Hepatocyte (in vitro differentiated cells): ENCODE data around the gene RUNX1. TPM values are rescaled to one million over a fixed set of nuclear protein-coding genes. Genes with fewer than 3 reads are reported as not detected.

ENCODE experiments used
- DNase-seq: peaks from one replicate; pipeline ENCODE4 v3.0.0-alpha.2; 2016; ENCODE audit warnings: low spot score
- H2AFZ ChIP-seq: fragments of 200-600 bp; sonication (generic); 2 replicates; pipeline ENCODE4 v1.6.0; 2016; ENCODE audit warnings: antibody characterized with exemption, mild to moderate bottlenecking
- H3K27ac ChIP-seq: fragments of 200-600 bp; sonication (generic); 2 replicates; pipeline ENCODE4 v1.5.1; 2016; ENCODE audit warnings: mild to moderate bottlenecking
- H3K27me3 ChIP-seq: fragments of 200-600 bp; sonication (generic); 2 replicates; pipeline ENCODE4 v1.6.1; 2016
- H3K36me3 ChIP-seq: fragments of 200-600 bp; sonication (generic); replicated peaks from 2 replicates; pipeline ENCODE4 v1.5.1; 2016; ENCODE audit warnings: low read depth; ENCODE audit not compliant: insufficient read depth
- H3K4me1 ChIP-seq: fragments of 200-600 bp; sonication (generic); 2 replicates; pipeline ENCODE4 v1.5.1; 2016; ENCODE audit warnings: mild to moderate bottlenecking, moderate library complexity; ENCODE audit not compliant: insufficient read depth
- H3K4me2 ChIP-seq: fragments of 200-600 bp; sonication (generic); 2 replicates; pipeline ENCODE4 v1.6.0; 2016
- H3K4me3 ChIP-seq: fragments of 200-600 bp; sonication (generic); 2 replicates; pipeline ENCODE4 v1.5.1; 2016; ENCODE audit warnings: mild to moderate bottlenecking
- H3K79me2 ChIP-seq: fragments of 200-600 bp; sonication (generic); 2 replicates; pipeline ENCODE4 v1.6.0; 2017; ENCODE audit warnings: mild to moderate bottlenecking
- H3K9me2 ChIP-seq: fragments of 200-600 bp; sonication (generic); replicated peaks from 2 replicates; pipeline ENCODE4 v1.6.0; 2017; ENCODE audit warnings: mild to moderate bottlenecking; ENCODE audit not compliant: insufficient read depth
- H3K9me3 ChIP-seq: fragments of 200-600 bp; sonication (generic); 2 replicates; pipeline ENCODE4 v1.5.1; 2016; ENCODE audit warnings: low read depth, mild to moderate bottlenecking
- H4K20me1 ChIP-seq: fragments of 200-600 bp; sonication (generic); 2 replicates; pipeline ENCODE4 v1.6.0; 2016; ENCODE audit warnings: mild to moderate bottlenecking; ENCODE audit not compliant: insufficient read depth, poor library complexity, severe bottlenecking
- EZH2 ChIP-seq: fragments of 200-600 bp; sonication (generic); IDR thresholded peaks from 2 replicates; pipeline ENCODE4 v1.6.1; 2016; ENCODE audit warnings: antibody characterized with exemption, mild to moderate bottlenecking, borderline replicate concordance
- EZH2phosphoT487 ChIP-seq: fragments of 200-600 bp; sonication (generic); IDR thresholded peaks from one replicate; pipeline ENCODE4 v1.6.1; 2018; ENCODE audit warnings: antibody characterized with exemption, mild to moderate bottlenecking, low read depth, moderate library complexity; ENCODE audit not compliant: unreplicated experiment, severe bottlenecking
- WGBS: methylation state at CpG from one replicate; pipeline ENCODE4 v1.1.6; 2016; ENCODE audit warnings: low lambda C conversion rate; ENCODE audit errors: missing lambda C conversion rate; 5-methylcytosine and 5-hydroxymethylcytosine counted together
- polyA plus RNA-seq: library from polyadenylated mRNA; unstranded; fragments of >200 nt; fragmentation: Nextera tagmentation; extraction: Ambion mirVana; gene quantifications from 2 replicates; pipeline ENCODE4 v1.2.1, GENCODE V29; 2016
- total RNA-seq: library from RNA; depleted of rRNA; stranded (reverse); fragments of >200 nt; gene quantifications from 2 replicates; pipeline ENCODE4 v1.2.3, GENCODE V29; 2014
- TF ChIP-seq, protein P1 (sequence below): fragments of 200-600 bp; sonication (generic); IDR thresholded peaks from 2 replicates; pipeline ENCODE4 v1.5.1; 2016; ENCODE audit warnings: antibody characterized with exemption, mild to moderate bottlenecking; ENCODE audit not compliant: poor library complexity

RUNX1 gene
- total and polyA plus RNA-seq, 2 experiments from 2014 or later, result 8.5 to 10.9 TPM

DNA sequence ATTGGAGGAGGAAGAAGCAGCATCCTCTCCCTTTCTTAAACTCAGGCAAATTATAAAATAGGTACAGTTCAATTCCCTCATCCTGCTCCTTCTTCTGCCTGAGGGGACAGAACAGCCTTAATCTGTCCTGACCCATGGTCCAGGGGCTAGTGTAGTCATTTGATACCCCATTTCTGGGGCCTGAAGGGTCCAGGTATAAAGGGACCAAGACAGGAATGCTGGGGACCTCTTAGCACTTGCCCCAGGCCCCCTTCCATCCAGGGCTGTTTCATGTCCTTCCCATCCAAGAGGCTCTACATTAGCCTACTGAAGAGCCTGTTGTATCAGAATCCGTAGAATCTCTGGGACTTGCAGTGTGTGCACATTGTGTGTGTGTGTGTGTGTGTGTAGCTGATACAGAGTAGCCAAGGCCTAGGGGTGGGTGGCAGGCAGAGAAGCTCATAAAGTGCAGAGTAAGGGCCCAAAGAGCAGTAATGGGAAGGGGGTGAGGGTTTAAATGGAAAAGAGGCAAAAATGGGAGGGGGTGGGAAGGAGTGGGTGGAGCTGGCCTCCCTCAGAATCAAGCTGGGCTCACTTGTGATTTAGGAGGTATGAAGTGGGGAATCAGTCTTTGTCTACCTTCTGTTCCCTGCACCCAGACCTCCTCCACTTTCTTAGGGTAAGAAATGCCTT is 32.4 kb downstream of the RUNX1 start:
- Histone ChIP-seq H2AFZ (no peak overlapping the region), H3K79me2 (no peaks in the 10 kb centered on the region), H3K9me3 (no peaks in the 10 kb centered on the region), H3K4me2 (no peak overlapping the region), H3K9me2 (no peaks in the 10 kb centered on the region), H3K27ac (no peak overlapping the region), H3K27me3 (no peaks in the 10 kb centered on the region), H4K20me1 (no peaks in the 10 kb centered on the region), H3K4me3 (no peak overlapping the region), H3K4me1 (peaks cover 12% of the 10 kb centered on the region), H3K36me3 (no peaks in the 10 kb centered on the region)
- 94% methylated on average over 1 of the region's 1 CpG for WGBS
- DNase-seq, result no peak
- TF ChIP-seq EZH2 (no peak), EZH2phosphoT487 (no peak)
- TF ChIP-seq, protein P1, sequence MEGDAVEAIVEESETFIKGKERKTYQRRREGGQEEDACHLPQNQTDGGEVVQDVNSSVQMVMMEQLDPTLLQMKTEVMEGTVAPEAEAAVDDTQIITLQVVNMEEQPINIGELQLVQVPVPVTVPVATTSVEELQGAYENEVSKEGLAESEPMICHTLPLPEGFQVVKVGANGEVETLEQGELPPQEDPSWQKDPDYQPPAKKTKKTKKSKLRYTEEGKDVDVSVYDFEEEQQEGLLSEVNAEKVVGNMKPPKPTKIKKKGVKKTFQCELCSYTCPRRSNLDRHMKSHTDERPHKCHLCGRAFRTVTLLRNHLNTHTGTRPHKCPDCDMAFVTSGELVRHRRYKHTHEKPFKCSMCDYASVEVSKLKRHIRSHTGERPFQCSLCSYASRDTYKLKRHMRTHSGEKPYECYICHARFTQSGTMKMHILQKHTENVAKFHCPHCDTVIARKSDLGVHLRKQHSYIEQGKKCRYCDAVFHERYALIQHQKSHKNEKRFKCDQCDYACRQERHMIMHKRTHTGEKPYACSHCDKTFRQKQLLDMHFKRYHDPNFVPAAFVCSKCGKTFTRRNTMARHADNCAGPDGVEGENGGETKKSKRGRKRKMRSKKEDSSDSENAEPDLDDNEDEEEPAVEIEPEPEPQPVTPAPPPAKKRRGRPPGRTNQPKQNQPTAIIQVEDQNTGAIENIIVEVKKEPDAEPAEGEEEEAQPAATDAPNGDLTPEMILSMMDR, result no peak

DNA sequence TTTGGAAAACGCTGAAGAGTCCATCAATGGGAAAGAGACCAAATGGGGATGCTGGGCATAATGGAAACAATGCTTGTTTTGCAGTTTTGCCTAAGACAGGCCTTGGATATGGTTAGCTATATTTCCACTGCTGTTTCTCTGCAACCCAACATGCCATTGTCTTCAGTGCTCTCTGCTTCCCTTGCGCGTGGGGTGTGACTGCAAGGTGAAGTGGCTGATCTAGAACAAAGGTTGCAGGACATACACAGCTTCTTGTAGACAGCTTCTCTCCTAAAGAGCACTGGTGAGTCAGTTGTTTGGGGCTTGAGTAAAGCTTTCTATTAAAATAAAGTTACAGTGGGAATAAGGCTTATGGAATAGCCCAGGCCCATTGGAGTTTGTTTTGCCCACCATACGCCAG is 33.0 kb downstream of the RUNX1 start:
- 93% methylated on average over 4 of the region's 4 CpGs for WGBS
- H3K4me1 ChIP-seq, result peaks cover 11% of the 10 kb centered on the region
- H3K9me3 ChIP-seq, result no peaks in the 10 kb centered on the region
- no peaks in the 10 kb centered on the region for H3K9me2 ChIP-seq
- H3K4me2 ChIP-seq, result no peak overlapping the region
- H3K4me3 ChIP-seq, result no peak overlapping the region
- no peaks in the 10 kb centered on the region for H4K20me1 ChIP-seq
- no peak overlapping the region for H3K27ac ChIP-seq
- no peak overlapping the region for H2AFZ ChIP-seq
- no peak for TF ChIP-seq EZH2phosphoT487
- no peak for TF ChIP-seq EZH2
- TF ChIP-seq, protein P1, result no peak
- H3K79me2 ChIP-seq, result no peaks in the 10 kb centered on the region
- H3K36me3 ChIP-seq, result no peaks in the 10 kb centered on the region
- no peaks in the 10 kb centered on the region for H3K27me3 ChIP-seq
- no peak for DNase-seq

DNA sequence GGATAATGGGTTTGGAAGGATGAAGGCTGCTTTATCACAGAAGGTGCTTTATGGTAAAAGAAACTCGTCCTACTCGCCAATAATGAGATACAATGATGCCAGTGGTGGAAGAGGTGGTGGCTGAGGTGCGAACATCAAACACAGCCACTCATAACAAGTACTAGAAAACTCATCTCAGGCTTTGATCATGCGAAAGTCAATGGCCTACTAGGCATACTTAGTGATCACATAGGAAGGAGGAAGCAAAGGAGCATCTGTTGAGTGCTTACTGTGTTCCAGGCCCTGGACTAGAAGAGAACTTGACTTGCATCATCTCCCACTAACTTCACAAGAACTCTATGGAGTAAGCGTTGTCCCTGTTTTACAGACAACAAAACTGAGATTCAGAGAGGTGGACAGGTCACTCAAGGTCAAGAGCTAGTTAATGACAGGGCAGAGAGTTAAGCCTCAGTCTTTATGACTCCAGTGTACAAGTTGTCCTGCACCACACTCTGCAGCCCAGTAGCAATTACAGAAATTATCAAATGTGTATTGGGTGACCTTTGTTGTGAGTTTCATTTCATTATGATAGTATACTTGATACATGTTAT is 33.6 kb downstream of the RUNX1 start:
- DNase-seq, result no peak
- H3K9me3 ChIP-seq, result no peaks in the 10 kb centered on the region
- no peak overlapping the region for H3K27ac ChIP-seq
- TF ChIP-seq, protein P1, result no peak
- TF ChIP-seq EZH2 (no peak), EZH2phosphoT487 (no peak)
- H2AFZ ChIP-seq, result no peak overlapping the region
- no peaks in the 10 kb centered on the region for H3K27me3 ChIP-seq
- H3K9me2 ChIP-seq, result no peaks in the 10 kb centered on the region
- H3K4me3 ChIP-seq, result no peak overlapping the region
- H4K20me1 ChIP-seq, result no peaks in the 10 kb centered on the region
- peaks cover 11% of the 10 kb centered on the region for H3K4me1 ChIP-seq
- H3K79me2 ChIP-seq, result no peaks in the 10 kb centered on the region
- no peak overlapping the region for H3K4me2 ChIP-seq
- WGBS, result 99% methylated on average over 5 of the region's 5 CpGs
- no peaks in the 10 kb centered on the region for H3K36me3 ChIP-seq
